ENCODE results near the gene ENPP3.

DNA sequence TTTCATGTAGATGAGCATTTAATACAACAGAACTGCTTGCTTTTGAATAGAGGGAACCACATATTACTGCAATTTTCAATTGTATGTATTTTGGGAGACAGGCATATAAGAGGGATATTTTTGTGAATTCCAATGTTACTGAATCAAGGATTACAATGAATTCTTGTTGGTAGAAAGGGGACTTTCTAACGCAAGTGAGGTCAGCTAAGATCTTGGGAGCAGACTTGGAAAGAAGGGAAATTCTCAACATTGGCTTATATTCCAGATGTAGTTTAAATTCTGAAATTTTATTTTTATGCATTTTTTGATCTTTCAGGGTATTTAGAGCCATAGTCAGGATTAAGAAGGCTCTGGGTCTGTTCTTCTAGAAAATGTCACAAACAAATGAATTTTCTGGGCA is 117.0 kb downstream of the ENPP3 start:
- TF ChIP-seq TAF1 (IDR thresholded peaks at IDR 0.05; ENCODE audit: low read depth) (no peak), EP300 (conservative IDR thresholded peaks at IDR 0.05; ENCODE audit: poor library complexity, severe bottlenecking) (no peak)
- TF ChIP-seq, protein P1, sequence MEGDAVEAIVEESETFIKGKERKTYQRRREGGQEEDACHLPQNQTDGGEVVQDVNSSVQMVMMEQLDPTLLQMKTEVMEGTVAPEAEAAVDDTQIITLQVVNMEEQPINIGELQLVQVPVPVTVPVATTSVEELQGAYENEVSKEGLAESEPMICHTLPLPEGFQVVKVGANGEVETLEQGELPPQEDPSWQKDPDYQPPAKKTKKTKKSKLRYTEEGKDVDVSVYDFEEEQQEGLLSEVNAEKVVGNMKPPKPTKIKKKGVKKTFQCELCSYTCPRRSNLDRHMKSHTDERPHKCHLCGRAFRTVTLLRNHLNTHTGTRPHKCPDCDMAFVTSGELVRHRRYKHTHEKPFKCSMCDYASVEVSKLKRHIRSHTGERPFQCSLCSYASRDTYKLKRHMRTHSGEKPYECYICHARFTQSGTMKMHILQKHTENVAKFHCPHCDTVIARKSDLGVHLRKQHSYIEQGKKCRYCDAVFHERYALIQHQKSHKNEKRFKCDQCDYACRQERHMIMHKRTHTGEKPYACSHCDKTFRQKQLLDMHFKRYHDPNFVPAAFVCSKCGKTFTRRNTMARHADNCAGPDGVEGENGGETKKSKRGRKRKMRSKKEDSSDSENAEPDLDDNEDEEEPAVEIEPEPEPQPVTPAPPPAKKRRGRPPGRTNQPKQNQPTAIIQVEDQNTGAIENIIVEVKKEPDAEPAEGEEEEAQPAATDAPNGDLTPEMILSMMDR (IDR thresholded peaks at IDR 0.05; ENCODE audit: poor library complexity, severe bottlenecking): no peak
